ENCODE data around the gene SYTL3.
"Not testable (repeated sequence)": the region's sequence is repeated elsewhere in the genome, so short reads cannot be mapped to it uniquely, and the experiment has no call there.

DNA sequence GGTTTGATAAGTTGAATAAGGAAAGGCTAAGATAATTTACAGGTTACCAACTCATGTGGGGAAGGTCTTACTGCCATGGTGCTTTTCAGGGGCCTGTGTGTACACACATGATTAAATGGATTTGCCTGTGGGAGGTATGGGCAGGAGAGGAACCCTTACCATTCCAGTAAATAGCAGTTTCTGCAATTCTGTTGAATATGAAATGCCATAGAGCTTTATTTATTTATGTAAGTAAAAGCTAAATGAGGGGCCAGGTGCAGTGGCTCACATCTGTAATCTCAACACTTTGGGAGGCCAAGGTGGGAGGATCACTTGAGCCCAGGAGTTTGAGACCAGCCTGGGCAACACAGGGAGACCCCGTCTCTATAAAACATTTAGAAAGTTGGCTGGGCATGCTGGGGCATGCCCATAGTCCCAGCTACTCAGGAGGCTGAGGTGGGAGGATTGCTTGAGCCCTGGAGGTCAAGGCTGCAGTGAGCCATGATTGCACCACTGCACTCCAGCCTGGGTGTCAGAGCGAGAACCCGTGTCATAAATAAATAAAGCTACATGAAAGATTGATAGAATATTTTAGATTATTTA, 17.2 kb upstream of the SYTL3 start:
- TF ChIP-seq POLR2A (IDR thresholded peaks at IDR 0.05; ENCODE audit: low read length); GATA1 (IDR thresholded peaks at IDR 0.05; ENCODE audit: low read depth, low read length): not testable (repeated sequence)
